DND-41 (cell line): ENCODE measurements around the gene OR51S1.

ENCODE experiments used
- ATAC-seq: fragments of 200-7000 bp; cut with Tn5 transposase; 3 replicates; pipeline ENCODE4 v1.9.1; 2021; ENCODE audit warnings: low read depth; ENCODE audit not compliant: insufficient read depth
- DNase-seq: peaks from one replicate; pipeline ENCODE4 v3.0.0-alpha.2; 2020
- H2AFZ ChIP-seq: 2 replicates; pipeline ENCODE4 v1.6.0; 2012; ENCODE audit warnings: low read depth, low read length
- H3K27ac ChIP-seq: 2 replicates; pipeline ENCODE4 v1.5.1; 2012; ENCODE audit warnings: low read length, inconsistent platforms
- H3K27me3 ChIP-seq: fragments of 200-600 bp; sonication (generic); 2 replicates; pipeline ENCODE4 v1.6.0; 2012; ENCODE audit warnings: low read length, mild to moderate bottlenecking, inconsistent platforms; ENCODE audit not compliant: insufficient read depth, poor library complexity
- H3K36me3 ChIP-seq: 2 replicates; pipeline ENCODE4 v1.5.1; 2012; ENCODE audit warnings: low read length, inconsistent platforms; ENCODE audit not compliant: insufficient read depth
- H3K4me1 ChIP-seq: 2 replicates; pipeline ENCODE4 v1.5.1; 2012; ENCODE audit warnings: mild to moderate bottlenecking, low read length; ENCODE audit not compliant: insufficient read depth
- H3K4me2 ChIP-seq: 2 replicates; pipeline ENCODE4 v1.6.0; 2012; ENCODE audit warnings: mild to moderate bottlenecking, moderate library complexity, low read length, inconsistent platforms; ENCODE audit not compliant: insufficient read depth
- H3K4me3 ChIP-seq, 2 experiments: fragments of 200-600 bp in 1 of 2; shearing (Covaris generic) in 1 of 2; 2 replicates each; pipeline ENCODE4 v1.5.1; 2012 to 2016; ENCODE audit warnings: inconsistent platforms in 2 of 2, low read length in 2 of 2, mild to moderate bottlenecking in 2 of 2, low read depth in 1 of 2, moderate library complexity in 1 of 2
- H3K79me2 ChIP-seq: 2 replicates; pipeline ENCODE4 v1.6.0; 2012; ENCODE audit warnings: low read length, inconsistent platforms; ENCODE audit not compliant: insufficient read depth
- H3K9ac ChIP-seq: 2 replicates; pipeline ENCODE4 v1.6.0; 2012; ENCODE audit warnings: low read depth, mild to moderate bottlenecking, inconsistent platforms, low read length, moderate library complexity
- H3K9me3 ChIP-seq: 2 replicates; pipeline ENCODE4 v1.5.1; 2012; ENCODE audit warnings: low read length, moderate library complexity, mild to moderate bottlenecking, inconsistent platforms; ENCODE audit not compliant: insufficient read depth, severe bottlenecking
- H4K20me1 ChIP-seq: 2 replicates; pipeline ENCODE4 v1.6.0; 2012; ENCODE audit warnings: low read length; ENCODE audit not compliant: insufficient read depth
- EZH2 ChIP-seq: IDR thresholded peaks from 3 replicates; pipeline ENCODE4 v1.6.1; 2012; ENCODE audit warnings: borderline replicate concordance, low read depth, mild to moderate bottlenecking, moderate library complexity, low read length, inconsistent platforms; ENCODE audit not compliant: severe bottlenecking
- TF ChIP-seq, protein P1 (sequence below): IDR thresholded peaks from 2 replicates; pipeline ENCODE4 v1.5.1; 2012; ENCODE audit warnings: borderline replicate concordance, low read length, moderate library complexity, mild to moderate bottlenecking; ENCODE audit not compliant: poor library complexity, severe bottlenecking; ENCODE audit errors: extremely low read depth

Gene OR51S1

GRCh38 chr11:4798427-4799183 is 50.4 kb downstream of the OR51S1 start:
- H3K27ac ChIP-seq: no peak overlapping the region
- no peak overlapping the region for H3K9ac ChIP-seq
- H3K9me3 ChIP-seq: no peaks in the 10 kb centered on the region
- H3K36me3 ChIP-seq: no peaks in the 10 kb centered on the region
- H3K27me3 ChIP-seq: peaks cover 8% of the 10 kb centered on the region
- H3K4me1 ChIP-seq: no peaks in the 10 kb centered on the region
- H3K4me2 ChIP-seq: no peak overlapping the region
- ATAC-seq (no peak), DNase-seq (no peak)
- no peak overlapping the region for H2AFZ ChIP-seq
- no peaks in the 10 kb centered on the region for H3K79me2 ChIP-seq
- no peak overlapping the region for H3K4me3 ChIP-seq
- H4K20me1 ChIP-seq: no peaks in the 10 kb centered on the region
- TF ChIP-seq, protein P1, sequence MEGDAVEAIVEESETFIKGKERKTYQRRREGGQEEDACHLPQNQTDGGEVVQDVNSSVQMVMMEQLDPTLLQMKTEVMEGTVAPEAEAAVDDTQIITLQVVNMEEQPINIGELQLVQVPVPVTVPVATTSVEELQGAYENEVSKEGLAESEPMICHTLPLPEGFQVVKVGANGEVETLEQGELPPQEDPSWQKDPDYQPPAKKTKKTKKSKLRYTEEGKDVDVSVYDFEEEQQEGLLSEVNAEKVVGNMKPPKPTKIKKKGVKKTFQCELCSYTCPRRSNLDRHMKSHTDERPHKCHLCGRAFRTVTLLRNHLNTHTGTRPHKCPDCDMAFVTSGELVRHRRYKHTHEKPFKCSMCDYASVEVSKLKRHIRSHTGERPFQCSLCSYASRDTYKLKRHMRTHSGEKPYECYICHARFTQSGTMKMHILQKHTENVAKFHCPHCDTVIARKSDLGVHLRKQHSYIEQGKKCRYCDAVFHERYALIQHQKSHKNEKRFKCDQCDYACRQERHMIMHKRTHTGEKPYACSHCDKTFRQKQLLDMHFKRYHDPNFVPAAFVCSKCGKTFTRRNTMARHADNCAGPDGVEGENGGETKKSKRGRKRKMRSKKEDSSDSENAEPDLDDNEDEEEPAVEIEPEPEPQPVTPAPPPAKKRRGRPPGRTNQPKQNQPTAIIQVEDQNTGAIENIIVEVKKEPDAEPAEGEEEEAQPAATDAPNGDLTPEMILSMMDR: no peak
- no peak for TF ChIP-seq EZH2
